ENCODE data around the gene PRSS56. TPM values are rescaled to one million over a fixed set of nuclear protein-coding genes. Genes with fewer than 3 reads are reported as not detected.

The PRSS56 gene
- total RNA-seq, 1 donor from 2014 or later, result not detected

- Histone ChIP-seq H3K36me3 (peaks cover 29% of the 10 kb centered on the region), H3K4me1 (peaks cover 46% of the 10 kb centered on the region), H3K27ac (peak within 1 kb of the TSS; percentile 99), H3K9me3 (no peaks in the 10 kb centered on the region), H3K27me3 (ENCODE audit: low read depth) (no peaks in the 10 kb centered on the region), H3K4me3 (peak within 1 kb of the TSS; percentile 92)
- ATAC-seq (peak; percentile 97 to 98), DNase-seq (peak; percentile 96)
- peak; percentile 43 for TF ChIP-seq CTCF (IDR thresholded peaks at IDR 0.05)
- intact Hi-C loops (cut with DNase I), result no loop called here
These were observed 30.4 kb downstream of the PRSS56 start, which contains the start of the genes EIF4E2 and TIGD1 for GRCh38 chr2:232550354-232551249. EIF4E2 (plus strand) TSS chr2:232550689; CDS start chr2:232550725, 36 bp downstream. TIGD1 (minus strand) TSS chr2:232550557; CDS start chr2:232549882, 675 bp downstream.

GRCh38 chr2:232551250-232551638 is 31.1 kb downstream of the PRSS56 start:
- no peak for TF ChIP-seq CTCF (IDR thresholded peaks at IDR 0.05)
- Histone ChIP-seq H3K27ac (peak overlapping the region; percentile 99), H3K27me3 (ENCODE audit: low read depth) (no peaks in the 10 kb centered on the region), H3K9me3 (no peaks in the 10 kb centered on the region), H3K4me1 (peaks cover 46% of the 10 kb centered on the region), H3K36me3 (peaks cover 34% of the 10 kb centered on the region), H3K4me3 (peak overlapping the region; percentile 92)
- DNase-seq (no peak), ATAC-seq (peak in 1 of 2 donors; percentile 11)
- intact Hi-C loops (cut with DNase I), result no loop called here

GRCh38 chr2:232551776-232552175 is 31.6 kb downstream of the PRSS56 start:
- Histone ChIP-seq H3K4me1 (peaks cover 46% of the 10 kb centered on the region), H3K27me3 (ENCODE audit: low read depth) (no peaks in the 10 kb centered on the region), H3K27ac (no peak overlapping the region), H3K36me3 (peaks cover 39% of the 10 kb centered on the region), H3K4me3 (peak overlapping the region; percentile 92), H3K9me3 (no peaks in the 10 kb centered on the region)
- no peak for DNase-seq
- ATAC-seq, result no peak
- no peak for TF ChIP-seq CTCF (IDR thresholded peaks at IDR 0.05)
- intact Hi-C loops (cut with DNase I), result no loop called here

GRCh38 chr2:232556426-232556825 is 36.2 kb downstream of the PRSS56 start:
- no peak for DNase-seq
- TF ChIP-seq CTCF (IDR thresholded peaks at IDR 0.05), result no peak
- intact Hi-C loops (cut with DNase I), result no loop called here
- H3K36me3 ChIP-seq, result peaks cover 84% of the 10 kb centered on the region
- H3K4me1 ChIP-seq, result peaks cover 34% of the 10 kb centered on the region
- H3K27ac ChIP-seq, result no peak overlapping the region
- no peaks in the 10 kb centered on the region for H3K27me3 ChIP-seq (ENCODE audit: low read depth)
- ATAC-seq, result no peak
- no peaks in the 10 kb centered on the region for H3K9me3 ChIP-seq
- no peak overlapping the region for H3K4me3 ChIP-seq

GRCh38 chr2:232562515-232563151 is 42.4 kb downstream of the PRSS56 start:
- intact Hi-C loops (cut with DNase I), result no loop called here
- Histone ChIP-seq H3K9me3 (no peaks in the 10 kb centered on the region), H3K4me1 (no peaks in the 10 kb centered on the region), H3K27ac (no peak overlapping the region), H3K4me3 (no peak overlapping the region), H3K36me3 (peaks cover 99% of the 10 kb centered on the region), H3K27me3 (ENCODE audit: low read depth) (no peaks in the 10 kb centered on the region)
- ATAC-seq (no peak), DNase-seq (no peak)
- no peak for TF ChIP-seq CTCF (IDR thresholded peaks at IDR 0.05)
